C4-2B (cell line): ENCODE measurements around the gene UCKL1.

Experiments used
- H3K27ac ChIP-seq: fragments of 450-650 bp; 2 replicates; pipeline ENCODE4 v1.5.1; 2017
- ZFX ChIP-seq: fragments of 450-650 bp; IDR thresholded peaks from 2 replicates; pipeline ENCODE4 v1.6.1; 2017
- TF ChIP-seq, protein P1 (sequence below): fragments of 450-650 bp; conservative IDR thresholded peaks from 2 replicates; pipeline ENCODE4 v1.5.1; 2017; ENCODE audit warnings: mild to moderate bottlenecking

UCKL1 gene

DNA sequence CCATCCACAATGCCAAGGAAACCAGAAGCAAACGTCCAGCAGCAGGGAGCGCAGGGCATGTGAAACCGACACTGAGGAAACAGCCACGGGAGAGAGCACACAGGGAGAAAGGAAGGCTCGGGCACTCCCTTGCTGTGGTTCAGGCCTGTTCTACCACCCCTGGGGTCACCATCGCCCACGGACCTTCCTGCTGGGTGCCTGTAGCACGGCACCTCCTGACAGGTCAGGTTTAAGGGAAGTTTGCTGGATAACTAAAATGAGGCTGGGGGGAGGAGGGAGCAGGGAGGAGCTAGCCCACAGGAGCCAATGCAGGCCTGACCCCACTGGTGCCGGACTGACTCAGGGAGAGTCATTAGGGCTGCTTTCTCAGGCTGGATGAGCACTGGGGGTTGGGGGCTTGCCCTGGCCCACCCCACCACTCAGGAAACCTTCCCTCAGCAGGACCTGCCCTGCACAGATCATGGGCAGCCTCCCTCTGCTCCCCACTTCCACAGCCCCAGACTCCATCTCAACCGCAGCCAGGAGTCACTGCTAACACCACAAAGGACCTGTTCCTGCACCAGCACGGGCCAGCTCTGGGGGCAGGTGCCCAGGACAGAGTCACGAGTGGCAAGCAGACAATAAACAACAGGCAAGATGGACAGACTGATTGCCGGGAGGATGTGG, 2.3 kb downstream of the UCKL1 start:
- TF ChIP-seq ZFX: no peak
- TF ChIP-seq, protein P1, sequence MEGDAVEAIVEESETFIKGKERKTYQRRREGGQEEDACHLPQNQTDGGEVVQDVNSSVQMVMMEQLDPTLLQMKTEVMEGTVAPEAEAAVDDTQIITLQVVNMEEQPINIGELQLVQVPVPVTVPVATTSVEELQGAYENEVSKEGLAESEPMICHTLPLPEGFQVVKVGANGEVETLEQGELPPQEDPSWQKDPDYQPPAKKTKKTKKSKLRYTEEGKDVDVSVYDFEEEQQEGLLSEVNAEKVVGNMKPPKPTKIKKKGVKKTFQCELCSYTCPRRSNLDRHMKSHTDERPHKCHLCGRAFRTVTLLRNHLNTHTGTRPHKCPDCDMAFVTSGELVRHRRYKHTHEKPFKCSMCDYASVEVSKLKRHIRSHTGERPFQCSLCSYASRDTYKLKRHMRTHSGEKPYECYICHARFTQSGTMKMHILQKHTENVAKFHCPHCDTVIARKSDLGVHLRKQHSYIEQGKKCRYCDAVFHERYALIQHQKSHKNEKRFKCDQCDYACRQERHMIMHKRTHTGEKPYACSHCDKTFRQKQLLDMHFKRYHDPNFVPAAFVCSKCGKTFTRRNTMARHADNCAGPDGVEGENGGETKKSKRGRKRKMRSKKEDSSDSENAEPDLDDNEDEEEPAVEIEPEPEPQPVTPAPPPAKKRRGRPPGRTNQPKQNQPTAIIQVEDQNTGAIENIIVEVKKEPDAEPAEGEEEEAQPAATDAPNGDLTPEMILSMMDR: no peak
- H3K27ac ChIP-seq: no peak overlapping the region

- TF ChIP-seq ZFX: no peak
- TF ChIP-seq, protein P1: no peak
- no peak overlapping the region for H3K27ac ChIP-seq
Observed at GRCh38 chr20:63952769-63953168, 3.4 kb downstream of the UCKL1 start.

DNA sequence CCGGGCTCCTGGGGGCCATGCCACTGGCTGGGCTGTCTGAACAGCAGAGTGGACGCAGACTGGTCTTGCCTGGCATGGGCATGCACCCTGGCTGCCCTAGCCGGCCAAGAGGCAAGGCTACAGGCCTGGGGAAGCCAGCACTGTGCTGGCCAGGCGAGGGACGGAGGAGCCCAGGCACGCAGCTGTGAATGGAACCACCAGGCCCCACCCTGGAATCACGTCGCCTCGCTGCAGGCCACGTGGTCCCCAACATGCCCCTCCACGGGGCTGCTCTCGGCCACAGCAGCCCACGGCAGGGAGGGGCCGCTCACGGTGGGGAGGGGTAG, 4.0 kb downstream of the UCKL1 start:
- H3K27ac ChIP-seq: no peak overlapping the region
- TF ChIP-seq, protein P1: no peak
- TF ChIP-seq ZFX: no peak

DNA sequence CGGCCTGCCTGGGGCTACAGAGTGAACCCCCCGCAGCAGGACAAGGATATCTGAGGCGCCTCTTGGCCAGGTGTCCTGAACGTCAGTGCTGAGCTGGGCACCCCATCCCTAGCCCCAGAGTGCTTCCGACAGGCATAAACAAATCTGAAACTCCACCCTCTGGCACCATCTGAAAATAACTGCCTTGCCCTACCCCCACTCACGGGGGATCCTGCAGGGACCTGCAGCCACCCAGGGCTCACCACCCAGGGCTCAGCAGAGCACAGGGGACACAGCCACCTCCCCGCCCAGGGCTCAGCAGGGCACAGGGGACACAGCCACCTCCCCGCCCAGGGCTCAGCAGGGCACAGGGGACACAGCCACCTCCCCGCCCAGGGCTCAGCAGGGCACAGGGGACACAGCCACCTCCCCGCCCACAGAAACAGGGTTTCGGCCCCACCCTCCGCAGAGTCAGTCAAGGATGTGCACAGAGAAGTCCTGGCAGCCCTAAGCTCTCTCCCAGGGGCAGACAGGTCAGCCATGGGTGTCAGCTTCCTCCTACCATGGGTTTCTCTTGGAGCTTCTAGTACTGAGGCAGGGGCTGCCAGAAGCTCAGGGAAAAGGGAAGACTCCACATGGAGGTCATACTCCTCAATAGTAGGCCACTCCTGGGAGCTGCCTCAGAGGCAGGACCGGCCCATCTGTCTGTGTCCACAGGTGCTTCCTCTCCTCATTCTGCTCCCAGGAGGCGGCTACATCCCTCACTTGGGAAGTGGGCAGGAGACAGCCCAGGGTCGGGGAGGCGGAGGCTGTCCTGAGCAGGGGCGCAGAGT, 4.6 kb downstream of the UCKL1 start:
- H3K27ac ChIP-seq: no peak overlapping the region
- TF ChIP-seq ZFX: no peak
- TF ChIP-seq, protein P1: no peak

- H3K27ac ChIP-seq: no peak overlapping the region
- TF ChIP-seq ZFX: no peak
- TF ChIP-seq, protein P1: no peak
Observed at GRCh38 chr20:63950701-63951397, 5.4 kb downstream of the UCKL1 start.

GRCh38 chr20:63947638-63948456, 8.4 kb downstream of the UCKL1 start:
- peak overlapping the region; percentile 28 for H3K27ac ChIP-seq
- no peak for TF ChIP-seq ZFX
- TF ChIP-seq, protein P1: no peak
